NCI-H69 (cell line): ENCODE data around the gene KATNB1.
A peak's percentile ranks its signal among the peaks of the same experiment; 100 is the strongest.
"Not testable (repeated sequence)": the region's sequence is repeated elsewhere in the genome, so short reads cannot be mapped to it uniquely, and the experiment has no call there.

ENCODE experiments used
- DNase-seq: peaks from one replicate; lab custom pipeline; 2025; lab: John Stamatoyannopoulos, UW

Gene KATNB1

DNA sequence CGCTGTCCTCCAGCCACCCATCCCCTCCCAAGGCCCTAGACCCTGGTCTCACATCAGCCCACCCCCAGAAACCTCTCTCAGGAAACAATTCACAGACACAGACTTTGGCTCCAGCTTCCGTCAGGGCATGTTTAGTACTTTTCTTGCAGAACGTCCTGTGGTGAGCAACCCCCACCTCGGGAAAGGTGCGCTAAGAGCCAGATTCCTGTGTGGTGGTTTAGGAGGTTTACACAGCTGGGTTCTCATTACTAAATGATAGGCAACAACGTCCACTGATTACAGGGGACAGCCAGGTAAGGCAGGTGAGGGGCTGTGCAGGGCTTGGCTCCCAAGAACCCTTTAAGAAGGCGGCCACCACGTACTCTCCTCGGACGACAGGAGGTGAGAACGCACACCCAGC is 37.4 kb downstream of the KATNB1 start:
- DNase-seq = peak; percentile 23

DNA sequence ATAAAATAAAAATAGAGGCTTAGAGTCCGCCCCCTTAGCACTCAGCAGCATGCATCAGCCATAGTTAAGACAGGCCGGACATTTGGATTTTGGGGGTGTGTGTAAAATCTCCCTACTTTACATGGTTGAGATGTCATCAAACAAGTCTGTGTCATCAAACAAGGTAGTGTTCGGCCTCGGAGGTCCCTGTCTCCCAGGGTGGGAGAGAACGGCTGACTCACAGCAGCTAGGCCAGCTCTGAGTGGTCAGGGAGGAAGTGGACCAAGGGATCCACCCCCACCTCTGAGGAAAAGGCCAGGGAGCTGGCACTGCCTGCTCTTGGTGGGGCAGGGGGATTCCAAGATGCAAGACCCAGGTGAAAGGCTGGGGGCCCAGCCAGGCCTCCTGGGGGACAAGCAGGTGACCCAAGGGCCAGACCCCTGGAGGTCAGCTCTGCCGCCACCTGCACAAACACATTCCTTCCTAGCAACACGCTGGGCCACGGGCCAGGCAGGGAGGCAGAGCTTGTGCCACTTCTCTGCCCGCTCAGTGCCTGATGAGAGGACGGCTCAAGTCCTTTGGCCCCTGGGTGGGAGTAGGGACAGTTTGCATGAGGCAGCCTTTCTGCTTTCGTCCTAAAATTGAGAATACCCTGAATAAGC is 38.2 kb downstream of the KATNB1 start:
- DNase-seq = no peak

DNA sequence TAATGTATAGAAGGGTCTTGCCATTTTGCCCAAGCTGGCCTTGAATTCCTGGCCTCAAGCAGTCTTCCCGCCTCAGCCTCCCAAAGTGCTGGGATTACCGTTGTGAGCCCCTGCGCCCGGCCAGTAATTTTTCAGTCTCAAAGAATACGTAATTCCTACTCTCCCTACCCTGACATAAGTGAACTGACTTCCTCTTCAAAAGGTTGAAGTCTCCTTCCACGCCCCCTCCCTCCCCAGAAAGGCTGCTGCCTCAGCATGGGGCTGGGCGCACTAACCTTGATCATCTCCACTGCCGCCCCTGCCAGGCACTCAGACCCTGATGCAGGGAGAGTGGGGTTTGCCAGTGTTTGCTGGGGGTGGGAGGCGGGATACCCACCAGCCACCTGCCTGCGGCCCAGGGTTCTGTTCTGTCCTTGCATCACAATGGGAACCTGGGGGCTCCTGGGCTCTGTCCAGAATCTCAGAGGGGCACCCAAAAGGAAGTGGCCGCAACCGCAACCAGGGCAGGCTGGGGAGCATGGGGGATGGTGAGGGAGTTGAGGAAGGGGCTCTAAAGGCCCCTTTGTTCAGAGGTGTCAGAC is 39.2 kb downstream of the KATNB1 start:
- no peak for DNase-seq

DNA sequence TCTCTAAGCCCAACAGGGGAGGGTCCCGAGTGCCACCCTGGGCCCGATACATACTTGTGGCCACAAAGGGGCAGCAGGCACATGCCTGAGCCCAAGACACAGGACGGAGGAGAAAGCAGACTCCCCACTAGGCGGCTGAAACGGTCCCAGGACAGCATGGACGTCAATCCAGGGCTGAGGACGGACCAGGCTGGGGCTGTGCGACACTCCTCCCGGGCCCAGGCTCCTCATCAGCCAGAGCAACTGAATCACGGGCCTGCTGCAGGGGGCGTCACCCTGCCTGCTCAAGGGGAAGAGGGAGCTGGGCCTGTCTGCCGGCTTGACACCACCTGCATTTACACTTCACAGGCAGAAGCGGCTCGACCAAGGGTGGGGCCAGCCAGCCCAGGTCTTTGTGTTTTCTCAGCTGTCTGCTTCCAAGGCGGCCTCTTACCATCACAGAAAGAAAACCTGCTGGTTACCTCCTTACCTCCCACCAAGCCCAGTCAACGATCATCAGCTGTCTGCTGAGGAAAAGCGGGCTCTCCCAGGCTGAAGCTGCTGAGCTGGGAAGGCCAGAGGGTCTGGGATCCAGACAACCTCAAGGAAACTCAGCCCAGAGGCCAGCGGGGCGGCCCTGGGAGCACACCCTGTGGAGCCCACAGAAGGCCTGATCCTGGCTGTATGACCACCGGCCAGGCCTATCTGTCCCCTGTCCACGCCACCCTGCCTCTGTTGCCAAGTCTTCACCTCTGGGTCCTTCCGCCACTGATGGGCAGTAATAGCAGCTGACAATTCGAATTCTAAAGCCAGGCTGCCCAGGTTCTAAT is 40.3 kb downstream of the KATNB1 start:
- DNase-seq = peak; percentile 61

DNA sequence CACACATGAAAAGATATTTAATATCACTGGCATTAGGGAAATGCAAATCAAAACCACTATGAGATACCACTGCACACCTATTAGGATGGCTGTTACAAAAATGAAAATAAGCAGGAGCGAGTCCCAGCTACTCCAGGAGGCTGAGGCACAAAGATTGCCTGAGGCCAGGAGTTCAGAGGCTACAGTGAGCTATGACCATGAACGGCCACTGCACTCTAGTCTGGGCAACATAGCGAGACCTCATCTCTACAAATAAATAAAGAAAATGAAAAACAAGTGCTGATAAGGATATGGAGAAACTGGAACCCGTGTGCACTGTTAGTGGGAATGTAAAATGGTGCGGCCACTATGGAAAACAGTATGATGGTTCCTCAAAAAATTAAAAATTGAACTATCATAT is 43.1 kb downstream of the KATNB1 start:
- no peak for DNase-seq

DNA sequence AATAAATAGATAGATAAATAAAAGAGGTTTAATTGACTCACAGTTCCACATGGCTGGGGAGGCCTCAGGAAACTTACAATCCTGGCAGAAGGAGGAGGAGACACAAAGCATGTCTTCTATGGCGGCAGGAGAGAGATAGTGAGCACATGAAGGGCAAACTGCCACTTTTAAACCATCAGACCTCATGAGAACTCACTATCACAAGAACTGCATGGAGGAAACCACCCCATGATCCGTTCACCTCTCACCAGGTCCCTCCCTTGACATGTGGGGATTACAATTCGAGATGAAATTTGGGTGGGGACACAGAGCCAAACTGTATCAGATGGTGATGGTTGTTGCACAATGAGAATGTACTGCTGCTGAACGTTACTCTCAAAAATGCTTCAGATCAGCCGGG is 44.3 kb downstream of the KATNB1 start:
- DNase-seq = not testable (repeated sequence)

DNA sequence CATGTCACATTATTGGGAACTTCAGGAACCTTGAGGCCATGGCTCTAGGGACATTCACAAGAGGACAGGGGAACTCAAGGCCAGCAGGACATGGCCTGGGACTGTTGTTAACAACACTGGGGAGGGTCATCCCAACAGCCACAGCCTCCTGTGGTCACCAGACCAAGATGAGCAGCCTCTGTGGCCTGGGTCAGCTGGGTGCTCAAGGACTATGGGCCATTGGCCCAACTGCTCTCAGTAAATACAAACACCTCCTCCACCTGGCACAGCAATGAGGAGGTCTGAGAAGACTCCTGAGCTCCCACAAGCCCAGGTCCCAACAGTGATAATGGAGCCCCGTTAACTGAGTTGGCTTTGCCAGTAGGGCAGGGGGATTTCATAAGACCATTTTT is 45.8 kb downstream of the KATNB1 start:
- no peak for DNase-seq

DNA sequence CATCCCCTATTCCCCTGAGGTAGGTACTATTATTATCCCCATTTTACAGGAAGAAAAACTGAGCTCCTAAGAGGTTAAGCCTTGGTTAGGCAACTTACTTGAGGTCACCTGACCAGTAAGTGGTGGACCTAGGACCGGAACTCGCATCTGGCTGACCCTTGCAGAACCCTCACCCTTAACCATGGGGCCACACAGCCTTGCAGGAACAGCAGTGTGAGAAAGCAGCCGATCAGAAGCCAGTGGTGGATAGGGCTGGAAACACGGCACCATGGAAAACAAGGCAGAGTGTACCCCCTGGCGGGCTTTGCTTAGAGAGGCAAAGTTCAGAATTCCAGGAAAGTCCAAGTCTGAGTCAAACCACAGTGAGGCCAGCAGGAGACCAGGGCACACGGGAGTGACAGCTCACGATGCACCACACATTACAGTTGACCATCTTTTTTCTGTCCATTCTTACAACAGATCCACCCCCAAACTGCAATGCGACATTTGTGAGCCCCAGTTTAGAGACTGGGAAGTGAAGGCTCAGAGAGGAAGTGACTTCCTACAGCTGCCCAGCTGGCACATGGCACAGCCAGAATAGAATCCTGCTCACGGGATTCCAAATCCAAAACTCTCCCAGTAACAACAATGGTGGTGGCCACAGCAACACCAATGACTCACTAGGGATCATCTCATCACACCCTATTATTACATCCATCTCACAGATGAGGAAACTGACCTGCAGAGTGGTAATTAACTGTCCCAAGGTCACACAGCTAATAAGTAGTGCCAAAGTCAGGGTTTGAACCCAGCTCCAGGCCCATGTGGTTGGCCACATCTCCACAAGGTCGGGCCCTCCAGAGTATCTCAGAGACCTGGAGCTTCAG is 46.4 kb downstream of the KATNB1 start:
- DNase-seq = peak; percentile 6

DNA sequence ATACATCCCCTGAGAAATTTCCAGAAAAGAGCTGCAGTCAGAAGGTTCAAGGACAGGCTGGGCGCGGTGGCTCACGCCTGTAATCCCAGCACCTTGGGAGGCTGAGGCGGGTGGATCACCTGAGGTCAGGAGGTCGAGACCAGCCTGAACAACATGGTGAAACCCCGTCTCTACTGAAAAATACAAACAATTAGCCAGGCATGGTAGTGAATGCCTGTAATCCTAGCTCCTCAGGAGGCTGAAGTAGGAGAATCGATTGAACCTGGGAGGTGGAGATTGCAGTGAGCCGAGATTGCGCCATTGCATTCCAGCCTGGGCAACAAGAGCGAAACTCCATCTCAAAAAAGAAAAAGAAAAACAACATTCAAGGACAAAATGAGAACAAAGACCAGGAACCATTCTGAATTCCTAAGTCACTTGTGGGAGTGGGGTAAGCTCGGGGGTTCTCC is 47.1 kb downstream of the KATNB1 start:
- not testable (repeated sequence) for DNase-seq

DNA sequence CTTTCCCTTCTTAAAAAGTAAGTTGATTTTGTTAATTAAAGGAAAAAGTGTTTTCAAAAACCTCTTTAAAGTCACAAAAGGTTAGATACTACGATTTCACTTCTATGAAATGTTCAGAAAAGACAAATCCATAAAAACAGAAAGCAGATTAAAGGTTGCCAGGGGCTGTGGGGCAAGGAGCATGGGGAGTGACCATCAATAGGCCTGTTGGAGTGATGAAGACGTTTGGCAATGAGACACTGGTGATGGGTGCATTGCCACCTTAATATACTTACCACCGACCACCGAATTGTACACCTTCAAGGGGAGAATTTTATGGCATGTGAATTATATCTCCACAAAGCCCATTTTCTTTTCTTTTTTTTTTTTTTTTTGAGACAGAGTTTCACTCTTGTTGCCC is 47.5 kb downstream of the KATNB1 start:
- no peak for DNase-seq

DNA sequence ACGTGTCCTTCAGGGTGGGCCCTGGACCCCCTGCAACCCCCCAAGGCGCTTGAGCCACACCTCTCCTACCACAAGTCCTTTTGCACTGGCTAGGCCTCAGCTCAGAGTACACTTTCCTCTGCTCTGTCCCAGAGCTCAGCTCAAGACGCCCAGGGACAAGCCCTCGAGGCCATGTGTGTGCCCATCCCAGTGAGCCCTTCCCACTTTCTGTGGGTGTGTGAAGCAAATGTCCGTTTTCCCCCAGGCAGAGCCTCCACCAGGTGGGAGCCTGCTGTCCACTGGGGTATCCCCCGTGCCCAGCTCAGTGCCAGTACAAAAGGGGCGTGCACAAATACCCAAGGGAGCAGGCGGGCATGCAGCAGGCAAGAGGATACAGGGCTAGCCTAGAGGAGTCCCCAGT is 48.3 kb downstream of the KATNB1 start:
- no peak for DNase-seq

DNA sequence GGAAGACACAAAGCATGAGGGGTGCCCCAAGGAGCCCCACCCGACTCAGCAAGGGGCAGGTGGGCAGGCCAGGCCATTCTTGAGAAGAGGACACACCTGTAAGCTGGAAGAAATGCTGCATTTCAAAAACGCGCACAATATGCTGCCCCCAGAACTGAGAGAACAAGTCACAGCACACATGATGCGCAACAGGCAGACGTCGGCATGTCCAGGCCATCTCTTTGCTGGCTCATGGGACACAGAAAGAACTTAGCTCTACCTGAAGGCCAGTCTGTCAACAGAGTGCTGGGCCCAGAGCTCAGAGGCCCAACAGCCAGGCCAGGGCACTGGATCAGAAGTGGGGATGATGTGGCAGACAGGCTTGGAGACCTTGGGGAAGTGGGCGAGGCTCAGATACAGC is 48.8 kb downstream of the KATNB1 start:
- DNase-seq = no peak

DNA sequence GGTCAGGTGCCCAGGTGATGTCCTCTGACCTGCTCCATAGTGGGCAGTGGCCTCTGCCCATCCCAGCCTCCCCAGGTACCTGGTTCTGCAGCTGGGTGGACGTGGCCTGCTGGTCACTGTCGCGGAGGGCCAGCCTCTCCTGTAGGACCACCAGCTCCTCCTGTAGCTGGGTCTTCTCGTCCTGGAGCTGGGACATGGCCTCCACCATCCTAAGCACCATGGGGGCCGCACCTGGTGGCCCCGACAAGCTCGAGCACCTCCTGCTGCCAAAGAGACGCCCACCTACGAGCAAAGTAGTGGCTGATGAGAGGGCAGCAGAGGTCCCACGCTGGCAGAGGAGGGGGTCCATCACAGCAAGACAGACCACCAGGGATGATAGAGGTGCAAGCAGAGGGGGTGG is 49.8 kb downstream of the KATNB1 start:
- DNase-seq = no peak

DNA sequence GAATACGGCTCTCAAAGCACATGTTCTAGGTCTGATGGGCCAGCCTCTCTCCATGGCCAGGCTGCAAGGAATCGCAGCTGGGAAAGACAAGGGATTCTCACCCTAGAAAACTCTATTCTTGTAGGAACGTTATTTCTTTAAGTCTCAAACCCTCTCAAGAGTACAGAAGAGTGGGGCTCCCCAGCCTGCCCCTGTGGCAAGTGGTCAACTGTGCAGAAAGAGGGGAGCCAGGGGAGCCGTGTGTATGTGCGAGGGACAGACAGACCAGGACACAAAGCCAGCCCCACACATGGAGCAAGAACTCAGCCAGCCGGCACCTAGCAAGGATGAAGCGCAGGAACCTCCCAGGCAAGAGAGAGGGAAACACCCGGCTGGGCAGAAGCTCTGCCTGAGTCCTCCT is 50.4 kb downstream of the KATNB1 start:
- DNase-seq = no peak

DNA sequence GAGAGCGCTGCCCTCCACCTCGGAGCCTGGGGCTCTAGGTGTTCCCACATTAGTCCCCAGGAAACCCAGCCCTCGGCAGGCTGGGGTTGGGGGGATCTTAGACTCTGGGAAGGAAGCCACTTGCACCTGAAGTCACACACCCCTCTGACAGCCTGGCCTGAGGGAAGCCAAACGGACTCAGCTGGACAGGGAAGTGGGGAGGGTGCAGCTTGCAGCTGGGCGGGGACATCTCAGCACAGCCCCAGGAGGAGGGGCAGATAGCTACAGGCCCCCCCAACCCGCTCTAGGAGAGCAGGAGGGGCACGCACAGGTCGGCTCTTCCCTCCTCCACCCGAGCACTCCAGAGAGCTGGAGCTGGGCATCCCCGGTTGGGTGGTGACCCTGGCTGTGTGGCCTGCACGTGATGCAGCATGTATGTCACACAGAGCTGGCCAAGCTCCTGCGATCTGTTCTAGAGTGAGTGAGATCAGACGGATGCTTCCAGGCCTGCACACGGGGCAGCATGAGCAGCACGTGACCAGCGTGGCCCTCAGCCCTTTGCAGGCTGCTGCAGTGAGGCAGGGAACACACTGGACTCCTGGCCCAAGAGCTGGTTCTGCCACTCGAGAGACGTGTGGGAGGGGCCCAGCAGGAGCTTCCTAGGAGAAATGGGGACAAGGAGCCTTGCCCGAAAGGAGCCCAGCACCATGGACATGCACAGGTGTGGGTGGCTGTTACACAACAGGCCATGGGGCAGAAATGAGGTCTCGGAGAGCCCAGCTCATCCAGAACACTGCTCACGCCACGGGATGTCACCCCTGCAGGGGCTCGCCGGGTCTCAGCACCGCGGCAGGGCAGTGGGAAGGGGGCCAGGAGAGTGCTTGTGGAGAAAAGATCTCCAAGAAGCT is 51.3 kb downstream of the KATNB1 start:
- no peak for DNase-seq

DNA sequence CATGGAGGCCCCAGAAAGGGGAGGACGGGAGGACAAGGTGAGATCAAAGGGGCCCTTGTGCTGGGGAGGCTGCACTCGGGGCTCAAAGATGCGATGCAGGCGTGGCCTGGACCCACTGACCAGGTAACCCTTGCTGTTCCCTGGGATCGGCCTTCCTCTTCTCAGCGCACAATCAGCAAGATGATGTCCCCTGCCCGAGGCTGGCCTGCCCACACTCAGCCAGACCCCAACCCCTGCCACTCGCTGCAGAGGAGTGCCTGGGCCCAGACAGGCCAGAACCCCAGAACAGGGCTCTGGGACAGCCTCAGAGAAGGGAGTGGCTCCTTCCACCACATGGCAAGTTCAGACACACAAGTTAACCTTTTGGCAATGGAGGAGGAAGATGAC is 51.9 kb downstream of the KATNB1 start:
- DNase-seq = no peak

DNA sequence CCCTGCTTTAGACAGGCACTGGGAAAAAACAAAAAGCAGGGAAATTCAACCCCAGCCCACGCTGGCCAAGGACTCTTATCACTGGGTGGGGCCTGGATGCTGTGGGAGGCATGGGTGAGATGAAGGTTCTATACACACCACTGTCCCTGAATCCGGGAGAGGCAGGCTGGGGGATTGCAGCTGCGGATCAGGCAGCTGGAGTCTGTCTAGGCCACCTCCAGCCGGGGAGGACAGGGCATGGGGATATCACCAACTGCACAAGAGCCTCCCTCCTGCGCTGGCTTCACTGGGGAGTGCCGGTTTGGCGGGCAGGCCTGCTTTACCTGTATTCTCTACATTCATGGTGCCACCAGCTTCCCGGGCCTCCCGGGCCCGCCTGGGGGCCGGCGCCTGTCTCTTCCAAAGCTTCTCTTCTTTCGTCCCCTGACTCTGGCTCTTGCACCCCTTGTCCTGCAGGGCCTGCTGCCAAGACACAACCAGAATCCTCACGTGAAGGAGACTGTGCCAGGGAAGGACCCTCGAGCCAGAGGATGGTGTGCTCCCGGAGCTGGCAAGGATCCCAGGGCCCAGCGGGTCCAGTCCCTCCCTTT is 52.8 kb downstream of the KATNB1 start:
- DNase-seq = no peak

DNA sequence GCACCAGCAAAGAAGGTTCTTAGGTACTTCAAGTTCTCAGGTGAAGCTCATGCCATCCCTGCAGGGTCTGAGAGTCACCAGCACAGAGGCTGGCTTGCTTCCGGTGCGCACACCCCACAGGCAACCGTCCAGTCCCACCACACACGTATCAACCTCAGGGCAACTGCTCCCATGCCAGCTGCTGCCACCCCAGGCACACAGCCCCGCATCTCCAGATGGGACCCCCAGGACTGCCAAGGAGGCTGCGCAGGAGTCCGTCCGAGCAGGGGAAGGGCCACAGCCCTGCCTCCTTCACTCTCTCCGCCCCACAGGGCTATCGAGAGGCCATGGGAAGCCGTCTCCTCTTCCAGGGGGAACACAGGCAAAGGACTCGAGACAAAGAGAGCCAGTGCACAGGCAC is 53.4 kb downstream of the KATNB1 start:
- no peak for DNase-seq

DNA sequence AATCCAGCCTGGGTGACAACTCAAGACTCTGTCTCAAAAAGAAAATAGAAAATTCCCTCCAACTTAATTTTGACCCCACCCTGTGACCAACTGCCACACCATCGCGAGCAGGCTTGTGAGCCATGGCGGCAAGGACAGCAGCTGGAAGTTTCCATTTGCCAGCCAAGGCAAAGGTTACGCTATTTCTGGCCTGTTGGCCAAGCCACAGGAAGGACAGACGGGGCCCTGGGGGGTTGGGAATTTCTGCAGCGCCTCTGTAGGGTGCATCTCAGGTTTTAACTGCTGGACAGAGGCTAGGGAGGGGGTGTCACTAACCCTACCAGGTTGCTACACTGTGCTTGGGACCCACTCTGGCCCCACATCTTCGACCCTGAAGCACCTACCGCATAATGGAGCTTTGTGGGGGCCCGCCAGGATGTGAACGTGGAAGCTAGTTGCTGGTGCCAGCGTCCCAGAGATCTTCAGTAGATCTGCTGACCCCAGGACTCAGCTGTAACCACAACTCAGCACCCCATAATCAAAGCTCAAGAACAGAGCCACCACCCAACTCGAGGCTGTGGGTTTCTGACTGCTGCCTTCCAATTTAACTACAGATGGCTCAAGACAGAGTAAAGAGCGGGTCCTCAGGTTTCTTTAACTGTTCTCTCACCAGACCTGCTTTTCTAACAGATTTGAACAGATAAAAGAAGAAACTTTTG is 55.8 kb downstream of the KATNB1 start:
- no peak for DNase-seq

DNA sequence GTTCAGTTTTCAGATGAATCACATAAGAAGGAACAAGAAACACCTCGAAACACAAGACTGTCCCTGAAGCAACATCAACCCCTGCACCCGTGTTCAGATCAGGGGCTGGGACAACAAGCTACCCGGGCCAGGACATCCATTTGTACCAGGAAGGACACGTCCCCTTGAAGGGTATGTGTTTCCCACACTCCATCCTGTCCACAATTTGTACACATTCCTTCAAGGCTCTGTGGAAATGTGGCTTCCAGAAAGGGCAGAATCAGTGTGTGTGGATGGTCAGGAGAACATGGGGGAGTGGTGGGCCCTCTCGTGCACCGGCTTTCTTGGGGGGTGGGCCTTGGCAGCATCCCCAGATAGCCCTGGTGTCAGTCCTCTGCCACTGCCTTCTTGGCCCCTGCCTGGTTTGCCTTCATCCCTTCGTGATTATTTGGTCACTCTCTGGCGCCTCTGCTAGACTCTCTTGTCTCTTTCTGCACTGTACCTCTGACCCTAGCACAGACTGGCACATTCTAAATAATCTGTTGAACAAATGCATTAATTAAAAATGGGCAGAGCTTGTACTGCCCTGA is 56.4 kb downstream of the KATNB1 start:
- no peak for DNase-seq
